Heart left ventricle (tissue), 16 donors: ENCODE measurements around the gene ERBB4. TPM values are rescaled to one million over a fixed set of nuclear protein-coding genes. Genes with fewer than 3 reads are reported as not detected.

Source experiments
- ATAC-seq, 4 donors: fragments of 200-7000 bp; cut with Tn5 transposase; one replicate each; pipeline ENCODE4 v1.9.1; 2020 to 2022; ENCODE audit warnings: moderate library complexity in 4 of 4, mild to moderate bottlenecking in 3 of 4, moderate number of reproducible peaks in 1 of 4
- DNase-seq, 5 donors: peaks; one replicate each; pipeline ENCODE4 v3.0.0-alpha.2; 2020
- H3K27ac ChIP-seq, 12 donors: fragments of 200-600 bp; sonication (generic) in 4 of 12; one replicate each; pipeline versions ENCODE4 v1.5.0 to v1.8.0; 2016 to 2022; ENCODE audit warnings: mild to moderate bottlenecking in 2 of 12
- H3K27me3 ChIP-seq, 9 donors: fragments of 200-600 bp; sonication (generic) in 2 of 9; one replicate each; pipeline versions ENCODE4 v1.5.1 to v1.8.0; 2016 to 2022; ENCODE audit warnings: mild to moderate bottlenecking in 3 of 9
- H3K36me3 ChIP-seq, 9 donors: fragments of 200-600 bp; sonication (generic) in 2 of 9; one replicate each; pipeline versions ENCODE4 v1.5.0 to v1.8.0; 2018 to 2022; ENCODE audit warnings: mild to moderate bottlenecking in 2 of 9
- H3K4me1 ChIP-seq, 12 donors: fragments of 200-600 bp; sonication (generic) in 4 of 12; one replicate each; pipeline versions ENCODE4 v1.5.0 to v1.8.0; 2016 to 2022; ENCODE audit warnings: mild to moderate bottlenecking in 3 of 12
- H3K4me3 ChIP-seq, 12 donors: fragments of 200-600 bp; sonication (generic) in 4 of 12; one replicate each; pipeline versions ENCODE4 v1.5.0 to v1.8.0; 2017 to 2022; ENCODE audit warnings: mild to moderate bottlenecking in 9 of 12, moderate library complexity in 4 of 12
- H3K9me3 ChIP-seq, 12 donors: fragments of 200-600 bp; sonication (generic) in 4 of 12; one replicate each; pipeline versions ENCODE4 v1.5.0 to v1.8.0; 2016 to 2022; ENCODE audit warnings: mild to moderate bottlenecking in 1 of 12
- POLR2A ChIP-seq, 2 donors: fragments of 450-650 bp; IDR thresholded peaks; one replicate each; pipeline ENCODE4 v1.6.1; 2017; ENCODE audit warnings: antibody characterized with exemption in 2 of 2, mild to moderate bottlenecking in 2 of 2, moderate library complexity in 2 of 2
- WGBS, 4 donors: extraction: QIAGEN DNeasy Blood & Tissue Kit in 2 of 4; methylation state at CpG; one replicate each; pipeline versions ENCODE4 v1.1.5 to v1.1.7; 2013 to 2018; 5-methylcytosine and 5-hydroxymethylcytosine counted together
- intact Hi-C, 10 donors: fragments of 100-400 bp; cut with DNase I; formaldehyde crosslinking; loops; one replicate each; pipeline versions ENCODE4 v1.11.1 to v1.14.2; 2022
- polyA plus RNA-seq, 2 donors: library from polyadenylated mRNA; stranded (reverse); fragments of 200-250 nt; gene quantifications; one replicate each; pipeline ENCODE4 v1.2.3, GENCODE V29; 2013
- total RNA-seq, 9 donors: library from RNA; depleted of rRNA in 2 of 9; stranded (reverse); fragments of >200 nt in 2 of 9; fragmentation: NEBNext Ultra II Directional in 3 of 9; extraction: Animal tissue kit (Norgen Biotek cat#: 25700) in 3 of 9; gene quantifications; one replicate each; pipeline versions ENCODE4 v1.1.0 to v1.2.4, GENCODE V29; 2016 to 2023
- TF ChIP-seq, protein P1 (sequence below), 12 donors: fragments of 200-600 bp; sonication (generic) in 4 of 12; IDR thresholded peaks; one replicate each; pipeline versions ENCODE4 v1.5.0 to v1.8.0; 2018 to 2022; ENCODE audit warnings: antibody characterized with exemption in 12 of 12, mild to moderate bottlenecking in 5 of 12
- donor health status: ischemic (EF 13 %, LVEDD 7.1; RV severe dilation, severe dysfunction).
- donor health status: healthy with polysubstance abuse.
- donor health status: DM: no; HTN: yes; CAD: no.
- donor health status: DM: no; HTN: no; CAD: no.
- donor health status: ischemic (EF 25% LVEDD 6.9; RV normal size, moderate dysfunction).
- donor health status: ischemic (EF 25% LVEDD 5.7; RV mildly dilated, moderate dysfunction).
- donor health status: healthy.
- donor health status: DM: yes; HTN: yes; CAD: no.
- donor health status: ischemic (EF 35%, LVEDD 5.7; RV mildly dilated, moderate dysfunction).
- donor health status: nonischemic (EF 11% LVEDD 7.7; RV severe dilation, severe dysfunction).
- donor health status: DM: yes; HTN: yes; CAD: no.
- donor health status: PGD.
- donor health status: ischemic (EF 29% LVEDD 5.4; RV normal size, mild dysfunction).
- donor health status: nonischemic (EF 23%, LVEDD 6.1; RV moderate dilation, normal function).

Gene ERBB4
- total and polyA plus RNA-seq, 11 donors, result 1.3 to 29.5 (median 11.7) TPM

DNA sequence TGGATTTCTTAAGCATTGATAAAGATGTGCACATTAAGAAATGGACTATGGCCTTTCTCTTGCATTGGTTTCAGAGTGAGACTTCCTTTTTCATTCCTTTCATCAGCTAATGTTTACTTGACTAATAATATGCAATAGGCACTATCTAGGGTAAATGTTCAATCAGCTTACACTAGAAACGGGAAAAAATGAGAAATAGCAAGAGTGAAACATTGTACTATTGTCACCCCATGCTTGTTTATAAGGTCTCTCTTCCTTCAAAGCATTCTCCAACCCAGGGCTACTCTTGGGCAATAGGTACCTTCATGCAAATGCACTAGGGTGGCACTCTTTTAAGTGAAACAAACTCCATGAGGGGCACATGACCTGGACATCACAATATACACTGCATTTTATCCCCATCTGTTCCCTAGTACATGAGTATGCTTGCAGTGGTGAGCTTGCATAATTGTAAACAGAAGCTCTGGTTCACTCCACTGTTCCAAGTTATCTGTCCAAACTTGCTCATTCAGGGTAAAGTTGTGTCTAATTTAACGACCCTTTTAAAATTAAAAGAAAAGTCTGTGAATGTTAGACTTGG lies 402.3 kb downstream of the ERBB4 start:
- no peak for ATAC-seq
- 46 to 64% (median 55%) methylated on average over 2 of the region's 2 CpGs for WGBS, 4 donors
- intact Hi-C loops, result no loop called here
- Histone ChIP-seq H3K4me3 (no peak overlapping the region), H3K27me3 (no peaks in the 10 kb centered on the region), H3K36me3 (no peaks in the 10 kb centered on the region), H3K27ac (no peak overlapping the region), H3K4me1 (peaks cover 0 to 4% (median 0%) of the 10 kb centered on the region in 12 donors), H3K9me3 (no peaks in the 10 kb centered on the region)
- TF ChIP-seq, protein P1, sequence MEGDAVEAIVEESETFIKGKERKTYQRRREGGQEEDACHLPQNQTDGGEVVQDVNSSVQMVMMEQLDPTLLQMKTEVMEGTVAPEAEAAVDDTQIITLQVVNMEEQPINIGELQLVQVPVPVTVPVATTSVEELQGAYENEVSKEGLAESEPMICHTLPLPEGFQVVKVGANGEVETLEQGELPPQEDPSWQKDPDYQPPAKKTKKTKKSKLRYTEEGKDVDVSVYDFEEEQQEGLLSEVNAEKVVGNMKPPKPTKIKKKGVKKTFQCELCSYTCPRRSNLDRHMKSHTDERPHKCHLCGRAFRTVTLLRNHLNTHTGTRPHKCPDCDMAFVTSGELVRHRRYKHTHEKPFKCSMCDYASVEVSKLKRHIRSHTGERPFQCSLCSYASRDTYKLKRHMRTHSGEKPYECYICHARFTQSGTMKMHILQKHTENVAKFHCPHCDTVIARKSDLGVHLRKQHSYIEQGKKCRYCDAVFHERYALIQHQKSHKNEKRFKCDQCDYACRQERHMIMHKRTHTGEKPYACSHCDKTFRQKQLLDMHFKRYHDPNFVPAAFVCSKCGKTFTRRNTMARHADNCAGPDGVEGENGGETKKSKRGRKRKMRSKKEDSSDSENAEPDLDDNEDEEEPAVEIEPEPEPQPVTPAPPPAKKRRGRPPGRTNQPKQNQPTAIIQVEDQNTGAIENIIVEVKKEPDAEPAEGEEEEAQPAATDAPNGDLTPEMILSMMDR (IDR thresholded peaks at IDR 0.05), result no peak
- TF ChIP-seq POLR2A (IDR thresholded peaks at IDR 0.05), result no peak
- no peak for DNase-seq

DNA sequence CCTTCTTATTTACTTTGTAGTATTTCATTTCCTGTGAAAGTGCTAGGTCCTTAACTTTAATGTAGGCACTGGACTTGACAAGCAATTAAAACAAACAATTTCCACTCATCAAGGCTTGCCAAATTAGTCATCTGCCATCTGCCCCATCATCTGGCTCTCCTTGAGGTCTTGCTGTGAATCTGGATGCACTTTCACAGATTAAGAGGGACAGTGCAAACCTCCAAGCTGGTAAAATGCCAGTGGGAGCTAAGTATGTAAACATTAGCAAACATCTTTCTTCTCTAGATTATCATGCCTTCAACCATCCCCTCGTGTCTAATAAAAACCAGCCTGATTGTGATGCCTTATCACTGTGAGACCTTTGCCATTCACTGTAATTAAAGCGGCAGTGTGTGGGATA lies 402.9 kb downstream of the ERBB4 start:
- H3K27me3 ChIP-seq, result no peaks in the 10 kb centered on the region
- no peak for DNase-seq
- ATAC-seq, result no peak
- no peaks in the 10 kb centered on the region for H3K36me3 ChIP-seq
- intact Hi-C loops, result no loop called here
- H3K4me3 ChIP-seq, result no peak overlapping the region
- TF ChIP-seq, protein P1 (IDR thresholded peaks at IDR 0.05), result no peak
- no peak for TF ChIP-seq POLR2A (IDR thresholded peaks at IDR 0.05)
- H3K27ac ChIP-seq, result no peak overlapping the region
- peaks cover 0 to 4% (median 0%) of the 10 kb centered on the region in 12 donors for H3K4me1 ChIP-seq
- WGBS, 4 donors, result 16 to 32% (median 26%) methylated on average over 2 of the region's 2 CpGs
- H3K9me3 ChIP-seq, result no peaks in the 10 kb centered on the region

DNA sequence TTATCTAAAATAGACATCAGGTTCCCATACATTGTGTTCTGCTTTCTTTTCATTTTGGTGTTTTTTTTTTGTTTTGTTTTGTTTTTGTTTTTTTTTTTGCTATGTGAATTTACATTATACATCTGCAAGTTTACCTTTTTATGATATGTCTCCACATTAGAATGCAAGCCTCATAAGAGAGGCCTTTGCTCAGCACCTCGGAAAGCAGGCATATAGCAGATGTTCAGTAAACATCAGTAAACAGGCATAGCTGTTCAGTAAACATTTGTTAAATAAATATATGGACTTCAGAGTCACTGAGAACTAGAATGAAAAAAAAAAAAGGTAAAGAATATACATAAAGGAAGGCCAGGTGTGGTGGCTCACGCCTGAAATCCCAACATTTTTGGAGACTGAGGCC lies 405.3 kb downstream of the ERBB4 start:
- H3K4me3 ChIP-seq, result no peak overlapping the region
- no peaks in the 10 kb centered on the region for H3K36me3 ChIP-seq
- 80 to 85% (median 81%) methylated on average over 2 of the region's 2 CpGs for WGBS, 4 donors
- no peak overlapping the region for H3K27ac ChIP-seq
- peaks cover 0 to 4% (median 0%) of the 10 kb centered on the region in 12 donors for H3K4me1 ChIP-seq
- ATAC-seq (no peak), DNase-seq (no peak)
- H3K27me3 ChIP-seq, result no peaks in the 10 kb centered on the region
- no peaks in the 10 kb centered on the region for H3K9me3 ChIP-seq
- intact Hi-C loops, result no loop called here
- TF ChIP-seq POLR2A (IDR thresholded peaks at IDR 0.05), result no peak
- TF ChIP-seq, protein P1 (IDR thresholded peaks at IDR 0.05), result no peak

DNA sequence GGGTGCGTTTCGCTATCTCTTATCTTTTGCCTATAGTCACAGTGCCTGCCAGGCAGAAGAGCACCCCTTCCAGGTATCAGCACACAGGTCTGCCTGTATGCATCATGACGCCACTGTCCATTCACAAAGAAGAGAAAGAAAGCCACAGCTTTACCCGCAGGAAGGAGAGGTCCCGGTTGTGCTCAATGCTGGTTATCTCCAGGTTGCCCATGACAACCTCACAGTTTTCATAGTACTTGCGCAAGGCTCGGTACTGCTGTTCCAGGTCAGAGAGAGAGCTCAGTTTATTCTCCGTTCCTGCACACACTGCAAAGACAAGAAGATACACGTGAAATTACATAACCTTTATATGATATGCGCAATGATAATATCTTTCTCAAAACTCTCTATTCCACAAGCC lies 414.0 kb downstream of the ERBB4 start:
- H3K4me3 ChIP-seq, result no peak overlapping the region
- DNase-seq (no peak), ATAC-seq (peak in 2 of 4 donors; percentile 77 to 86)
- H3K27me3 ChIP-seq, result no peaks in the 10 kb centered on the region
- no peak for TF ChIP-seq POLR2A (IDR thresholded peaks at IDR 0.05)
- TF ChIP-seq, protein P1 (IDR thresholded peaks at IDR 0.05), result no peak
- peaks cover 0 to 3% (median 0%) of the 10 kb centered on the region in 12 donors for H3K4me1 ChIP-seq
- no peaks in the 10 kb centered on the region for H3K9me3 ChIP-seq
- no peaks in the 10 kb centered on the region for H3K36me3 ChIP-seq
- intact Hi-C loops, result no loop called here
- no peak overlapping the region for H3K27ac ChIP-seq
- 46 to 53% (median 49%) methylated on average over 10 of the region's 10 CpGs for WGBS, 4 donors
